Measurements from ENCODE around the gene YPEL1.
"Not testable (repeated sequence)": the region's sequence is repeated elsewhere in the genome, so short reads cannot be mapped to it uniquely, and the experiment has no call there.

Gene YPEL1

DNA sequence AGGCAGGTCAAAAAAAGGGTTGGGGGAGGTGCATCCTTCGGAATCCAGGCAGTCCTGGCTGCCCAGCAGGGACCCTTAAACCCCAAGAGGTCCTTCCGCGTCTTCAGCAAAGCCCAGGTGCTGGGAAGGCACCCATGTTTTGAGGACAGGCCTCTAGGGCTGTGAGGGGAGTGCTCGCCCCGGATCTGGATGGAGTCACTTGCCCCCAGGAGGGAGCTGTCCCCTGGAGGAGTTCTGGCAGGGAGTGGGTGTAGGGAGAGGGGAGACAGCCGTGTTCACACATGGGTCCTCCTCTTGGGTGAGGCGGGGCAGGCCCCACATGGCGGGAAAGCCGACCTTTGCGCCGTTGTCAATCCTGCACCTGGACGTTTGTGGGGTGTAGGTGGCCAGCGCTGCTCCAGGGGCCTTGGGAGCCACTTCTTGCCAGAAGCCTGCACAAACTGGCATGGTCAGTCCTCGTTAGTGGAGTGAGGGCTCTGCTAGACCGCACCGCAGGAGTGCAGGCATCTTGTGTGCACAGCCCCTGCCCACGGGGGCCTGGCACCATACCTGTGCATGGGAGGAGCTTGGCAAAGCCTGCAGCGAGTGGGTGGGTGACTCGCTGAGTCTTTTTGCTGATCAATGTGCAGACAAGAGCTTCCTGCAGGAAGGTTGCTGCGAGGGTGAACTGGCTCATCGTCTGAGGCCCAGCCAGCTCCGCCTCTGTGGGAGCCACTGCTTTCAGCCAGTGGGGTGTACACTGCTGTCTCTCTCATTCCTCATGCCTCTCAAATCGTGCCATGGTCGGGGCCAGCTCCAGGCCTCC lies 53.8 kb downstream of the YPEL1 start:
- no peak for FAIRE-seq

DNA sequence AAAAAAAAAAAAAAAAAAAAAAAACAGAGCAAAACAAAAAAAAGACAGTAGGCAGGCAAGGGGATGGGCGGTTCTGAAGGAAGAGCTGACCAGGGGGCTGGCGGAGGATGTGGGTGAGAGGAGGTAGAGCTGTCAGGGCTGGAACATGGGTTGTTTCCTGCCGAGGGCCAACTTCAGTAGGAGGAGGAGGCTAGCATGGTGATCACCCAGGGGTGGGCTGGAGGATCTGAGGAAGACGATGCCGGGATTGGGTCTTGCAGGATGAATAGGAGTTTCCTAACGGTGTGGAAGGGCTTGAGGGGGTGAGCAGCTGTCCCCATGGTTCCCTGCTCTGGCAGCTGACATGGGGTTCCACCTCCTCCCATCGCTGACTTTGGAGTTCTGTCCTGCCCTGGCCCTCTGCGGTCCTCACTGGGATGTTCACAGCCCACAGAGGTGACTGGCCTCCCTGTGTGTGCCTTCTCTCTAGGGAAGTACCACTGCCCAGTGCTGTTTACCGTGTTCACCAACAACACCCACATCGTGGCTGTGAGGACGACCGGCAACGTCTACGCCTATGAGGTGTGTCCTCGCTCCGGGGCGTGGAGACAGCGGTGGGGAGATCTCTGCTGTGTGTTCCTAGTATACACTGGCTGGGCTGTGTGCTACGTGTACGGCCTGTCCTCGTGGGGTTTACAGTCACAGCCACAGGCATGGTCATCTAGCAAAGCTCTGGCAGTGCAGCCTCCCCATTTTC lies 54.6 kb downstream of the YPEL1 start:
- no peak for FAIRE-seq

DNA sequence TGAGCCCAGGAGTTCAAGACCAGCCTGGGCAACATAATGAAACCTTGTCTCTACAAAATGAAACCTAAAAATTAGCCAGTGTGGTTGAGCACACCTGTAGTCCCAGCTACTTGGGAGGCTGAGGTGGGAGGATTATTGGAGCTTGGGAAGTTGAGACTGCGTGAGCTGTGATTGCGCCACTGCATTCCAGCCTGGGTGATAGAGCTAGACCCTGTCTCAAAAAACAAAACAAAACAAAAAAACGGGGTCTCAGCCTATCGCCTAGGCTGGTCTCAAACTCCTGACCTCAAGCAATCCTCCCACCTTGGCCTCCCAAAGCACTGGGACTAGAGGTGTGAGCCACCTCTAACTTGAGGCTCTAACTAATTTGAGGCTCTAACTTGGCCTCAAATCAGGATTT lies 56.2 kb downstream of the YPEL1 start:
- FAIRE-seq: no peak

DNA sequence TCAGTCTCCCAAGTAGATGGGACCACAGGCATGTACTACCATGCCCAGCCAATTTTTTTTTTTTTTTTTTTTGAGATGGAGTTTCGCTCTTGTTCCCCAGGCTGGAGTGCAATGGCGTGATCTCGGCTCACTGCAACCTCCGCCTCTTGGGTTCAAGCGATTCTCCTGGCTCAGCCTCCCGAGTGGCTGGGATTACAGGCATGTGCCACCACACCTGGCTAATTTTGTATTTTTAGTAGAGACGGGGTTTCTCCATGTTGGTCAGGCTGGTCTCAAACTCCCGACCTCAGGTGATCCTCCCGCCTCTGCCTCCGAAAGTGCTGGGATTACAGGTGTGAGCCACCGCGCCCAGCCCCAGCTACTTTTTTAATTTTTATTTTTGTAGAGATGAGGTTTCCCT lies 56.8 kb downstream of the YPEL1 start:
- FAIRE-seq: not testable (repeated sequence)

DNA sequence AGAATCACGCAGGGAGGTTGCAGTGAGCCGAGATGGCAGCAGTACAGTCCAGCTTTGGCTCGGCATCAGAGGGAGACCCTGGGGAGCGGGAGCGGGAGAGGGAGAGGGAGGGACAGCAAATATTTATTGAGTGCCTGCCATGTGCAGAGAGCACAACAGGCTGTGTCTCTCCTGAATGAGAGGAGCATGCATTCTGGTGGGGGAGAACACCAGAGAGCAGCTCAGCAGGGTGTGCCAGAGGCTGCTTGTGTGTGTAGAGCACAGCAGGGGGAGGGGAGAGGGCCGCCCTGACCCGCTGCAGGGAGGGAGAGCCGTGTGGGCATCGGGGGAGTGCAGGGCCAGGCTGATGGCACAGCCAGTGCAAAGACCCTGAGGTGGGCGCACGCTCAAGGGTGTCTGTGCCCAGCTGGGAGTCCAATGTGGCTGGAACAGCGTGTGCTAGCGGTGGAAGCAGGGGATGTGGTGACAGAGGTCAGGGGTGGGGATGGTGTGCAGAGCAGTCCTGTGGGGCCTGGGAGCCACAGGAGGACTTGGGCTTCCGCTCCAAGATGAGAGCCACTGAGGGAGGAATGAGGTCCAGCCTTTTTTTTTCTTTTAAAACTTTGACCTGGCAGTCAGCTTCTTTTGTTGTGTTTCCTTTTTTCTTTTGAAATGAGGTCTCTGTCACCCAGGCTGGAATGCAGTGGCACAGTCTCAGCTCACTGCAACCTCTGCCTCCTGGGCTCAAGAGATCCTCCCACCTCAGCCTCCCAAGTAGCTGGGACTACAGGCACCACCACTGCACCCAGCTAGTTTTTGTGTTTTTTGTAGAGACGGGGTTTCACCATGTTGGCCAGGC lies 57.8 kb downstream of the YPEL1 start:
- no peak for FAIRE-seq

DNA sequence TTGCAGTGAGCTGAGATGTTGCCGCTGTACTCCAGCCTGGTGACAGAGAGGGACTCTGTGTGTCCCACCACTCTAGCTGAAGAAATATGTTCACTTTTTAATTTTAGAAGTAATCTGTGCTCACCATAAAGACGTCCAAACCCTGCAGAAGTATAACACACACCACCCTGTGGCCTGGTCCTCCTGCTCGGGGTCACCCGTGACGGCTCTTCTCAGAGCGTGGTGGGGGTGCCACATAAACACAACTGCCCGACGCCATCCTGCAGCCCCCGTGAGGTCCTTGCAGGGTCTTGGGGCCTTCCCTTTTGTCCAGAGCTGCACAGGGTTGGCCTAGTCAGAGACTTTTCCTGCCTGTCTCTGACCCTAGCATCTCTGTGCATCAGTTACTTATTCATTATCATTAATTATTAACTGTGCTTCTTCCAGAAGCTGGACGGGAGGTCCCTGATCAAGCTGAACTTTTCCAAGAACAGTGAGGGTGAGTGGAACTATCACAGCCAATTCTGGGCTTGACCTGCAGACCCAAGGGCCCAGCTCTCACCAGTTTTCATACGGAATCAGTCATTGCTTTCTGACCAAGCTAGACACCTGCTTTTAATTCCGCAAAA lies 60.9 kb downstream of the YPEL1 start:
- FAIRE-seq: no peak

DNA sequence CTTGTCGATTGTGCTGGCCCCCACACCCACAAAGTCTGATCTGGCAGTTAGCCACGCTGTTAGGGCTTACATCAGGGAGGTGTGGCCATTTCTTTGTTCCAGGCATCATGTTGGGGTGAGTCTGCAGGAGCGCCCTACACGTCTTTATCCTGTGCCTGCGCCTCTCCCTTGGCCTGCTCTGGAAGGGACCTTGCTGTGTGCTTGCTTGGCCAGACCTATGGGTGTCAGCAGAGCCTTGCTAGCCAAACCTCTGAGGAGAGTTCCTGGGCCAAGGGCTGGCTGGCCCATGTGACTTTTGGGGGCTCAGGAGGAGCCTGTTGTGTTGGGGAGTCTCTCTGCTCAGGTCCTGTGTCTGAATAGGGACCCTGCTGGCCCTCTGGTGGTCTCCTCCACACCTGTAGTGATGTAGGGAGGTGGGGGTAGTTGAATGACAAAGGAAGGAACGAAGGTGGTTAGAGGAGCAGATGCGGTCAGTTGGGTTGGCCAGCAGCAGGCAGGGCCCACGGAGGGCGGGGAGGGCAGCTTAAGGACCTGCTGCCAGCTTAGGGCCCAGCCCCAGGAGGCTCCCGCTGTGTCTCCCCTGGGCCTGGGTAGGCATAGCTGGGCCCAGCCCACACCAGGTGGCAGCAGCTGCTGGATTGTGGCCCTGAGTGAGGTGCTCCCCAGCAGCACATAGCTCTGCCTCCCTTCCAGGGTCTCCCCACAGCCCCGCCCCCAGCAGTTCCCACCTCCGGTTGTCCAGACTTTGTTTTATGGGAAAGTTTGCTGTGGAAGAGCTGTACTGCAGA lies 61.9 kb downstream of the YPEL1 start:
- FAIRE-seq: no peak

DNA sequence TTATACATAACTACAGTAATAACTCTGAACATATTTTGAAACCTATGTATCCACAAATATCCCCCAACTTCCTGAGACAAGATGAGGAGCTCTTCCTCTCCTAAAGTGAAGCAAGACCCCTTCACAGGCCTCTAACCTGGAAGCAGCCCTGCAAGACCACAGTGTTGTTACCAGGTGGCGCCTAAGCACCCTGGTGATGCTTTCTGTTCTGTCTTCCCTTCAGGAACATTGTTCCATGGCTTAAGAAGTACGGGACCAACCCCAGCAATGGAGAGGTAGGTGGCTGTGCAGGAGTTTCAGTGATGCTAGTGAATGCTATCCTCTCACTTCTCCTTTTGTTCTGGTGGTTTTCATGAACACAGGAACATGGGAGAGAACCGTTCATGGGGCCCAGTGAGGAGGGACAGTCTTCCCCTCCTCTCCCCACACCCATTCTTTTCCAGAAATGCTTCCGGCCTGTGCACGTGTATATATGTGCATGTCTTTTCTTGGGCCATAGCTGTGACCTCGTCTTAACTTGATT lies 63.4 kb downstream of the YPEL1 start:
- FAIRE-seq: no peak

DNA sequence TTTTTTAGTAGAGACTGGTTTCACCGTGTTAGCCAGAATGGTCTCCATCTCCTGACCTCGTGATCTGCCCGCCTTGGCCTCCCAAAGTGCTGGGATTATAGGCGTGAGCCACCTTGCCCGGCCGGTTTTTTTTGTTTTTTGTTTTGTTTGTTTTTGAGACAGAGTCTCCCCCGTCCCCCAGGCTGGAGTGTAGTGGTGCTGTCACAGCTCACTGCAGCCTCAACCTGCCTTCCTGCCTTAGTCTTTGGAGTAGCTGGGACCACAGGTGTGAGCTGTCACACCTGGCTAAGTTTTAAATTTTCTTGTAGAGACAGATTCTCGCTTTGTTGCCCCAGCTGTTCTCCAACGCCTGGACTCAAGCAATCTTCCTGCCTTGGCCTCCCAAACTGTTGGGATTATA lies 66.6 kb downstream of the YPEL1 start:
- no peak for FAIRE-seq

DNA sequence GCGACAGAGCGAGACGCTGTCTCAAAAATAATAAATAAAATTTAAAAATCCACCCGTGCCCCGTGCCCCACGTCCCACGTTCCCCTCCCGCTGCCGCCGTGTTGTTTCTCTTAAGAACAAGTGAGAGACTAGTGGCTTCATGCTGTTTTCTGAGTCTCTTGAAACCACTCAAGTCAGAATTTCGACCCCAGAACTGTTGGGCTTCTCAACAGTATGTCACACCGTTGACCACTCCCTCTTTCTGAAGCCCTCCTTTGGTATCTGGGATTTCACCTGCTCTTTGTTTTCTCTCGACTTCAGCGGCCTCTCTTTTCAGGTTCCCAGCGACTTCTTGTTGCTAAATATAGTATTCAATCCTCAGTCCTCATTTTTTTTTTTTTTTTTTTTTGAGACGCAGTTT lies 68.8 kb downstream of the YPEL1 start:
- no peak for FAIRE-seq

DNA sequence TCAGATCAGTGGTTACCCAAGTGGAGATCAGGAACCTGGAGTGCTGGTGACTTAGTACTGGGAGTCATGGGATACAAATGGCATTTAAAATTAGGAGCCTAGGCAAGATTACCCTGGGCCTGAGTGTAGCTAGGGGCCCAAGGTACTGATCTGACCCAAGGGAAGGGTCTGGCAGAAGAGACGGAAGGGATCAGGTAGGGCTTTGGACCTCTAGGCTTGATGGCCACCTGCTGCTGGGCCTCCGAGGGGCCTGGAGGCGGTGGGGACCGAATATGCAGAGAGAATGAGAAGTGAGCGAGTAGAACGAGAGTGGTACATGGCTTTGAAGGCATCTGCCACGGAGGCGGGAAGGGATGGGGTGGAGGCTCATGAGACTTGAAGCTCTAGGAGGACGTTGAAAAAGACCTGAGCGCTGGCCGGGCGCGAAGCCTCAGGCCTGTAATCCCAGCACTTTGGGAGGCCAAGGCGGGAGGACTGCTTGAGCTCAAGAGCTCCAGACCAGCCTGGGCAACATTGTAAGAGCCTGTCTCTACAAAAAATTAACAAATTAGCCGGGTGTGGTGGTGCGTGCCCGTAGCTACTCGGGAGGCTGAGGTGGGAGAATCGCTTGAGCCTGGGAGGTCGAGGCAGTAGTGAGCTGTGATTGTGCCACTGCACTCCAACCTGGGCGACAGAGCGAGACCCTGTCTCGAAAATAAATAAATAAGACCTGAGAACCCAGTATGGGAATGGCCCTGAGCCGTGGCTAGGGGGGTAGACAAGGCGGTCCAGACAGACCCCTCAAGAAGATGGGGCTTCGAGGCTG lies 70.3 kb downstream of the YPEL1 start:
- FAIRE-seq: no peak

DNA sequence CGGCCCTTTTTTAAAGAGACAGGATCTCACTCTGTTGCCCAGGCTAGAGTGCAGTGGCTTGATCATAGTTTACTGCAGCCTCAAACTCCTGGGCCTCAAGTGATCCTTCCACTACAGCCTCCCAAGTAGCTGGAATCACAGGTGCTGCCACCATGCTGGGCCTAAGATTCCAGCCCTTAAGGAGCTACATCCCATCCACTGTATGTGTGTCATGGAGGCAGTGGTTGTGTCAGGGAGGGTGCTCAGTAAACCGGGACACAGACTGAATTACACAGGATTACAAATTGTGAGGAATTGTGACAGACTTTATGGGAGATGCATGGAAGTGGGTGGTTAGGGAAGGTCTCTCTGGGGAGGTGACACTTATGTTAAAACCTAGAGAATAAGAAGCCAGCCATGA lies 71.9 kb downstream of the YPEL1 start:
- FAIRE-seq: no peak

DNA sequence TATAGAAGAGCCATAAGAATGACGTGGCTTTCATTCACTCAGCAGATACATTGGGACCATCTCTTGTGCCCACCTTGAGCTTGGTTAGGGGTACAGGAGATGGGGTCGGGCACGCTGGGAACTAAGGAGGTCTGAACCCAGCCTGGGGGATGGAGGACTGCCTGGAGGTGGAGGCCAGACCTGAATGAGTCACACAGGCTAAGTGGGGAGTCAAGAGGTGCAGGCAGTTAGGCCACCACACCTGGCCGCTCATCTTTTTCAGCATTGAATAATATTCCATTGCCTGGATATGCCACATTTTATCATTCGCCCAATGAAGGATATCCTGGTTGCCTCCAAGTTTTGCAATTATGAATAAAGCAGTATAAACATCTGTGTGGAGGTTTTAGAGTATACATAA lies 73.6 kb downstream of the YPEL1 start:
- no peak for FAIRE-seq

DNA sequence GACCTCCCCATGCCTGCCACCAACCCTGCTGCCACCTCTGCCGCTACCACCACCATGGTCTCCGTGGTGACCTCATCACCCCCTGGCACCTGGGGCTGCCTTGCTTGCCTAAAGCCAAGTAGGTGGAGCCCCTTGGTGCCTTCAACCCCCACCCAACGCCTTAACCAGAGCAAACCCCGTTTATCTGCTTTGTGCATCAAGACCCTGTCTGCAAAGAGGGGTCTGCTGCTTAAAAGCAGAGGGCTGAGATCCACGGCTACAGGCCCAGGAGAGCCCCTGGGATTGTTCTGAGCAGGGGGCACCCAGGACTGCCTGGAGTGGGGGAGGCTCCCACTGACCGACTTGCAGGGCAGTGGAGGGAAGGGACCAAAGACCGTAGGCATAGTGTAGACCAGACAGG lies 74.7 kb downstream of the YPEL1 start:
- no peak for FAIRE-seq

DNA sequence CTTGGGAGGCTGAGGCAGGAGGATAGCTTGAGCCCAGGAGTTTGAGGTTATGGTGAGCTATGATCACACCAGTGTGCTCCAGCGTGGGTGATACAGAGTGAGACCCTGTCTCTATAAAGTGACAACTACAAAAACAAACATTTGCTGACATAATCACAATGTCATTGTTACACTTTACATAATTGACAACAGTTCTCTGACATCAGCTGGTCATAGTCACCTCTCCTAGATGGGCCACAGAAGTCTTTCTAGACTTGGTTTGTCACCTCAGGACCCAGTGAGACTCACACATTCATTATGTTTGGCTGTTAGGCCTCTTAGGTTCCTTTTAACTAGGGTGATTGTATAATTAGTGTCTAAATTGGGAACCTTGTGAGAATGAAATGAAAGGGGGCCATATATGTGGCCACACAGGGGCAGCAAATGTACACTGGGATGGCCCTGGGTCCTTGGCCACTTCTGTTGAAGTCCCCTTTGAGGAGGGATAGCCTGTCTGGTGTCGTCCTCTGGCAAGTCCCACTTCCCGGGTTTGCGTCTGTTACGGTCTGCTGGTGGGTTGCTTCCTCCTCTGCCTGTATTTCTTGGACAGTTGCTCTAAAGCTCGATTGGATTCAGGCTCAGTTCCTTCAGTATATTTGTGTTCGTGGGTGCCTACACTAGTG lies 75.6 kb downstream of the YPEL1 start:
- FAIRE-seq: no peak

DNA sequence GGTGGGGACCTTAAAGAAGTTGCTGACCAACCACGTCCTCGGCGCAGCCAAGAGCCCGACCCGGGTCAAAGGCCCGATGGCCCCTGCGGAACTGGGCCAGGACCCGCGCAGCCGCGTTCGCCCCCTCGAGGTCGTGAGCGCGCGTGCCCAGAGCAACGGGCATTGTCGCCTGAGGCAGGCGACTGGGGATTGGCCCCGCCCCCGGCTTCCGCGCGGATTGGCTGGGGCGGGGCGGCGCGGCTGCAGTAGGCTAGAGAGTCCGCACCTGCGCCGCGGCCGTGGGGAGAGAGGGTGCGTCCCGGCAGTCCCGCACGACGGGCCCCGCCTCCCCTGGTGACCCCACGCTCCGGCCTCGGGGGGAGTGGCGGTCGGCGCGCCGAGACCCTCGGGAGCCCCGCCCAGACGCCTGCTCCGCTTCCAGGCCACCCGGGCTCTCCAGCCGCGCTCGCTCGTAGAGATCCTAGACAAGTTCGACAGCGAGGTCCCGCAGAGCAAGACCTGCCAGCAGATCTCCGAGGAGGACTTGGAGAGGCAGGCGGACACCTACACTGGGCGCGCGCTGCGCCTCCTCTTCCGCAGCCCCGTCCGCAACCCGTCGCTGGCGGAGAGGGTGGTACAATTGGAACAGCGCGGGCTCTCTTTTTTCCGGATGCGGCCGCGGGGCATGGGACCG lies 78.1 kb downstream of the YPEL1 start:
- no peak for FAIRE-seq

DNA sequence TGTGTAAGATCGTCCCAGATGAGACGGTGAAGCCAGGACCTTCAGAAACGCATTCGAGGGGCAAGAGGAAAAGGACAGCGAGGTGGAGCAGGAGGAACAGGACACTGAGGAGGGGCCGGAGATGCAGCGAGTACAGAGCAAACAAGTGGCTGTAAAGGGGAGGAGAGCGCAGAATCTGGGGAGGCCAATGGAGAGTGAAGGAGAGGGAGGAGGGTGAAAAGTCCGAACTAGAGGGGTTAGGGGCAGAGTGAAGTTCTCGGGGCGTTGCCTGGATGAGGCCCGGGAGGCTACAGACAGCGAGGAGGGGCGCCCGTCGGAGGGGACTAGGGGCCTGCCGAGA lies 78.6 kb downstream of the YPEL1 start:
- FAIRE-seq: no peak

DNA sequence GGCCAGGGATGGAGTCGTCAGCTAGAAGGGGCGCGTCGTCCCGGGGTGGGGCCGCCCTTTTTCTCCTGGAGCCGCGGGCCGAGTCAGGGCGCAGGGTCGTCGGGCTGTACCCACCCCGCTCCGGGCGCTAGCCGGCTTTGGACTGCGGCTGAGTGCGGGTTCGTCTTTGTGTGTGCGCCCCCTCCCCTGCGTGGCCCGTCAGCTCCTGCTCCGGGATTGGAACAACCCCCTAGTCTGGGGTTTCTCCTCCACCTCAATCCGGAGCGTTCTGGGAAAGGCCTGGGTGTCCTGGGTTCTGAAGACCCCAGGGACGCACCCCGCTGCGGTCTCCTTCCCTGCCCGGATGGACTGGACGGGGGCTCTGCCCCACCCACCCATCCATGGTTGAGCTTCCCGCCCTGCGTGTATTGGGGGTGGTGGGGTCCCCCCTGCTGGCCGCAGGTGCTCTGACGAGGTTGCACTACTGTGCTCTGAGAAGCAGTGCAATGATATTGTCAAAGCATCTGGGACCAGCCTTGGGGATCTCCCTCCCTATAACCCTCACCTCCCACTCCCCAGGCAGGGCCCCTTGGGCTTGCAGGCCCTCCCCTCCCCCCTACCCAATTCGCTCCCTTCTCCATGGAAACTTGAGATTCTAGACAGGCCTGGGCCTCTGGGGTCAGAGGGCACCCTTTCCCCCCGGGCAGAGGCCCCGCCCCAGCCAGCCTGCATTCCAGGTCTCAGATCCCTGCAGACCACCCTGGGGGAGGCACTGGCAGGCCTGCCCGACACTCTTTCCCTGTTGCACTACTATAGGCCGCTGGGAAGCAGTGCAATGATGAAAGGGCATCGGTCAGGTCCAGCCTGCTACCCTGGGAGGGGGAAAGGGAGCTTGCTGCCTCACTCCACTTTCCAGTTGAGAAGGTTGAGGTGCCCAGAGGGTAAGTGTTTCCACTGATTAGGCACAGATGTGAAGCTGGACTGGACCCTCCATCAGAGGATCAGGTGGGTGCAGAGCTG lies 82.7 kb downstream of the YPEL1 start:
- FAIRE-seq: no peak
